SK-N-DZ (cell line): ENCODE data around the gene PAN2.
"Not testable (repeated sequence)": the region's sequence is repeated elsewhere in the genome, so short reads cannot be mapped to it uniquely, and the experiment has no call there.

Source experiments
- DNase-seq: peaks from one replicate; pipeline ENCODE4 v3.0.0-alpha.2; 2015; ENCODE audit warnings: low spot score

PAN2 gene

DNA sequence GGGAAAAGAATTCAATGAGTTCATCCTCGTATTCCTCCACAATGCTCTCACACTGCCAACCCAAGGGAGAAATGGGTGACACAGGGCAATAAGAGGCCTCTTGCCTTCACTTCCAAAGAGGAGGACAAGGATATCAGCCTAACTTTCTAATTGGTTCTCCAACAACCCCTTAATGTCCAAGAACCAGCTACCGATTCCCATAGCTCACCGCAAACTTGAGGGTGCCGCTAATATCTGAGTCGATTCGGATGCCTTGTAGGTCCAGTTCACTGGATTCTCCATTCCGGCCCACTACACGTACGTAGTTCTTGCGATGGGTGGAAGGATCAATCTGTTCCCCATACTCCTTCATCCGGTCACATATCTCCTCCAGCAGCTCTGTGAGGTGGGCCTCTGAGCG is 22.8 kb downstream of the PAN2 start:
- no peak for DNase-seq

DNA sequence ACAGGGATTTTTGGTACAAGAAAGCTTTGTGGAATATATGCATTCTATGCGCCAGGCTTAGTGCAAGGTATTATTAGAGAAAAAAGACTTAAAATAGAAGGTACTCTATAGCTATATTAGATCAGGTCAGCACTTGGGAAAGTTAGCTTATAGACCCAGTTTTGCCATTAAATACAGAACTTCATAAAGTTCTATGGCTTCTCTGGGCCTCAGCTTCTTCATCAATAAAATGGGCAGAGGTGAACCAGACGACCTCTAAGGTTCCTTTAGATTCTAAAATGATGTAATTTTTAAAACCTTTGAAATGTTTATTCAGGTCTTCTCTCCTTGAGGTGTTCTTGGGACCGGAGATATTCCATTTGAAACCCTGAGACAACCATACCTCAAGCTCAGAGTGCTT is 25.1 kb downstream of the PAN2 start:
- no peak for DNase-seq

DNA sequence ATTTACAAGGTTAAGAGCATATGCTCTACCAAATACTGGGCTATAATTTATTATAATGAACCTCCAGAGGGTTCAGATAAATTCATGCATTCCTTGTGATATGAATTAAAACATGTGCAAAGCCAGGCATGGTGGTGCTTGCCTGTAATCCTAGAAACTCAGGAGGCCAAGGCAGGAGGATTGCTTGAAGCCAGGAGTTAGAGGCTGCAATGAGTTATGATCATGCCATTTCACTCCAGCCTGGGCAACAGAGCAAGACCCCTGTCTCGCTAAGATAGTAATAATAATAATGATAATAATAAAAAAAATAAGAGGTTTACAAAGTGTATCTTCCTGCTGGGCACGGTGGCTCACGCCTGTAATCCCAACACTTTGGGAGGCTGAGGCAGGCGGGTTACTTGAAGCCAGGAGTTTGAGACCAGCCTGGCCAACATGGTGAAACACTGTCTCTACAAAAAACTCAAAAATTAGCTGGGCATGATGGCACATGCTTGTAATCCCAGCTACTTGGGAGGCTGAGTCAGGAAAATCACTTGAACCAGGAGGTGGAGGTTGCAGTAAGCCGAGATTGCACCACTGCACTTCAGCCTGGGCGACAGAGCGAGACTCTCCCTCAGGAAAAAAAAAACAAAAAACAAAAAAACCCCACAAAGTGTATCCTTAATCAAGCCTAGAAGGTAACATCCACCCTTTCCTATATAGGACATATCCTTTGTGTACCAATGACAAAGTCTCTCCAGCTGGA is 26.4 kb downstream of the PAN2 start:
- DNase-seq = no peak

DNA sequence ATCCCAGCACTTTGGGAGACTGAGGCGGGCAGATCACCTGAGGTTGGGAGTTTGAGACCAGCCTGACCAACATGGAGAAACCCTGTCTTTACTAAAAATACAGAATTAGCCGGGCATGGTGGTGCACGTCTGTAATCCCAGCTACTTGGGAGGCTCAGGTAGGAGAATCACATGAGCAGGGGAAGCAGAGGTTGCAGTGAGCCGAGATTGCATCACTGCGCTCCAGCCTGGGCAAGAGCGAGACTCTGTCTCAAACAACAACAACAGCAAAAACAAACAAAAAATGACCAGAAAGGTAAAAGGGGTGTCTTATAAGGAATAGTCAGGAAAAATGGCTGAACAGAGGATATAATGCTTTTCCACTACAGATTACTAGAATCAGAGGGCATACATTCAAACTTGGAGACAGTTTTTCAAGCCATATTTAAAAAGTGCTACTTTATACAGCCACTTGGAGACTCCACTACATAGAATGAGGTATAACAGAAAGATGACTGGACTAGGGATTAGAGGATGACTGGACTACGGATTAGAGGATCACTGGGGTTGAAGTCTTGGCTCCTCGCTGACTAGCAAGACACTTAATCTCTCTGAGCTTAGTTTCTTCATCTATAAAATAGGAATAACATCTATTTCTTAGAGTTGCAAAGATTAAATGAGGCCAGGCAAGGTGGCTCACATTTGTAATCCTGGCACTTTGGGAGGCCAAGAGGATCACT is 28.8 kb downstream of the PAN2 start:
- DNase-seq = no peak

DNA sequence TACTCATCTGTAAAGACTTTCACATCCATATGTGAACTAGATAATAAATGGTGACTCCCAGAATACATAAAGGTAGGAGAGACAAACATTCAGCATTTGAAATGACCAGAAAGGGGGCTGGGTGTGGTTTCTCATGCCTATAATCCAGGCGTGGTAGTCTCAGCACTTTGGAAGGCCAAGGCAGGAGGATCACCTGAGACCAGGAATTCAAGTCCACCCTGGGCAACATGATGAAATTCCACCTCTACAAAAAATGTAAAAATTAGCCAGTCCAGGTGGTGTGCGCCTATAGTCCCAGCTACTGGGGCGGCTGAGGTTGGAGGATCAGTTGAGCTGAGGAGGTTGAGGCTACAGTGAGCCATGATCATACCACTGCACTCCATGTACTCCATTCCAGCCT is 29.5 kb downstream of the PAN2 start:
- no peak for DNase-seq

DNA sequence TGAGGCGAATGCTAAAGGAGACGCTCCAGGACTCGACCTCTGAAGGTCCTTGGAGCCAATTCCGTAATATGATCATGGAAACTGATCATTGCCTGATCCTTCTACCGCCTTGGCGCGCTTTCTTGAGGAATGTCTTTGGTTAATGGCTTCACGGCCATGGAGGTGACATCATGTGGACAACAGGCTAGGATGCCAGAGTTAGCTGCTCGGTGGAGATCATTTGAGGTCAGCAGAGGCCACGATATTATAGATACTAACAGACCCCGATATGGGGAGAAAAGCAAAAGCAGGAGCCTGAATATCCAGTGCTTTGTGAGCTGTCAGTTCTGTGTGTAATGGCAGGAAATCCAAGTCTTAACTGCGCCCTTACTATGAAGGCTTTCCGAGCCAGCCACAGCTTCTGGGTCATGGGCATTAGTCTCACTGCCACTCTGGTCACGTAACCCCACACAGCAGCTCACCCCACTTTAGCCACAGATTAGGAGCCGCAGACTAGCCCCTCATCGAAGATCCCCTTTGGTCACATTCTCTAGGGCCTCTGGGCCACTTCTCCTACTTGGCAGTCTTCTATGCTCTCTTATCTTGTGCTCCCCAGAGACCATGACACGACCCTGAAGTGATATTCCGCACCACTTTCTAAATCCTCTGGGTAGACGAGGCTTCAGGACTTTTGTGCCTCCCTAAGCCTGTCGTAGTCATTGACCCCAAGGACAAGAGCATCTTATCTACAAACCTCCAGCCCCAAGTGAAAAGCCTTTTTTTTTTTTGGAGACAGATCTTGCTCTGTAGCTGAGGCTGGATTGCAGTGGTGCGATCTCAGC is 32.9 kb downstream of the PAN2 start:
- no peak for DNase-seq

DNA sequence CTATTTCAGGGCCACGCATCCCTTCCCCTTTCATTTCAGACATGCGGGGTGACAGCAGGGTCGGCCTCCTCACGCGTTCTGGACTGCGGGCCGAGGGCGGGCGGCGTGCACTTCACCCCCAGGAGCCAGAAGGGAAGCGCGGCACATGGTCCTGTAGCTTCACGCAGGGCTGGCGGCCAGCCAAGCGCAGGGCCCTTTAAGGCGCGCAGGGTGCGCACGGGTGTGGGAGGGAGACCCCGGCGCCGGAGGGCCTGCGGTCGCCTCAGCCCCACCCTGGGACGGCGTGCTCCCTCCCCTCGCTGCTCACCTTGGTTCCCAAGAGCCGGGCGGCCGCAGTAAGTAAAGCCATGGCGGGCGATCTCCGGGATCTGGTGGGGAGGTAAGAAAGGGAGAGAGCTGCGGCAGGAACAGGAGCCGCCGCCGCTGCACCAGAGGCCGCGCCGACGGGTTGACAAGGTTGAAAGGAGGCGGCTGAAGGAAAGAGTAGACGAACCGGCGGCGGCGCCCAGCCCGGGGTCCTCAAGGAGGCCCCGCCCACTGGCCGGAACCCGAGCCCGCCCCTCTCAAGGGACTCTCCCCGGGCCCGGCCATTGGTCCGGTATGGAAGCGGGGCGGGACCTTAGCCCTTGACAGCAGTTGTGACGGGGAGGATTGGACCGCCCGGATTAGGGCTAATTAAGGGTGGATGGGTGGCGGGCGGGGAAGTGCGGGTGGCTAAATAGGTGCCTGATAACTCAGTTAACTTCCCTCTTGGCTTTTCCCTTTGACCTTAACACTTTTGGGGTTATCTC is 33.8 kb downstream of the PAN2 start, which contains the start of gene CS:
TSS of gene CS (minus strand) at position 478 of the 791 bp plus-strand sequence. CDS start at position 349, 129 bp downstream.
- DNase-seq = peak; percentile 99

DNA sequence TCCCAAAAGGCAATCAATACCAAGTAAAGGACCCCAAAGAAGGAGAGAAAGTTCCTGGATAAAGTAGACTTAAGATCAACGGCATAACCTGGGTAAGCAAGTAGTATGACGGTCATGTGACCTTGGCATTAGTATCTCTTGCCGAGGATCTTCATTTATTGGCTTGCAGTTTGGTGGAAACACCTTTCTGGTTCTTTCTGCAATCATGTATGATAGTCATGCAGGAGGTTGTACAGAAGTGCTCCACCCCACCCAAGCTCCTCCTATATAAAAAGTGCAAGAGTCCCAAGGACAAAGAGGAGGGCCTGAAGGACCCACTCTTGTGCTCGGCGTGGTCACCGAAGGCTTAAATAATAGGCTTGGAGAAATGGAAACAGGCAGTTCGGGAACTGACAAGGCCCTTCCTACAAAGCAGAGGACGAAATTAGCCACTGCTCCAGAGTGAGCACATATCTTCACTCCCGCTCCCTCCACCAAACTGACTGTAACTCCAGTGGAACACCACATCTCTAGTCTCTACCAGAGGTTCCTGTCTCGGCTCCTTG is 34.4 kb downstream of the PAN2 start:
- DNase-seq = no peak

DNA sequence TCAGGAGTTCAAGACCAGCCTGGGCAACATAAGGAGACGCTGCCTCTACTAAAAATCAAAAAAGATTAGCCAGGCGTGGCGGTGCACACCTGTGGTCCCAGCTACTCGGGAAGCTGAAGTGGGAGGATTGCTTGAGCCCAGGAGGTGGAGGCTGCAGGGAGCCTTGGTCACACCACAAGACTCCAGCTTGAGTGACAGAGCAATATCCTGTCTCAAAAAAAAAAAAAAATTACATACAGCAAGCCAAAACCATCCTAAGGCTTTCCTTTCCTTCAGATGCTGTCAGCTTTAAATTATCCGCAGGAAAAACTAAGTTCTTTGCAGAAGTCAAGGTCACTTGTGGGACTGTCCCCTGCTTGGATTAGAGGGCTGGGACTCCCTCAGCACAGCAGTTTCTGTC is 35.0 kb downstream of the PAN2 start:
- DNase-seq = no peak

DNA sequence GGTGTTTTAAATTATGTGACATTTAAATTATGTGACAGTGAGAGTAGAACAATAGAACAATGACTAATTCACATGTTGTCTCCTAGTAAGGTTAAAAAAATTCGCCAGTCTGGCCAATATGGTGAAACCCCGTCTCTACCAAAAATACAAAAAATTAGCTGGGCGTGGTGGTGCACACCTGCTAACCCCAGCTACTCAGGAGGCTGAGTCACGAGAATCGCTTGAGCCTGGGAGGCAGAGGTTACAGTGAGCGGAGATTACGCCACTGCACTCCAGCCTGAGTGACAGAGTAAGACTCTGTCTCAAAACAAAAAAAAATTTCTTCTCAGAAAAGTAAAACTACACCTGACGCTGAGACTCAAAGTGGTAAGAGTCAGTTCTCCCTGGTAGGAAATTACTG is 36.4 kb downstream of the PAN2 start:
- DNase-seq = no peak

DNA sequence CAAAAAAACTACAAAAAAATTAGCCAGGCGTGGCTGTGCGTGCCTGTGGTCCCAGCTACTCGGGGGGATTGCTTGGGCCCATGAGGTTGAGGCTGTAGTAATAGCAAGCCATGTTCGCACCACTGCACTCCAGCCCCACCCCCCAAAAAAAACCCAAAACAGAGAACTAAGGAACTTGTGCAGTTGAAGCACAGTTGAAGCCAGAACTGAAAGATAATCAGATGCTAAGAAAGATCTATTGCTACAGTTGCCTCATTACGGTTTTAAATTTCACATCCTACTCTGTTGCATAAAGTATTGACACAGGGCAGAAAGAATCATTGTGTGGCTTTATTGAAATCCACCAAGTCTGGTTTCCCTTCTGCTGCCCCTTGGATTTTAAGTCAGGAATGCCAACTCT is 37.5 kb downstream of the PAN2 start:
- DNase-seq = no peak

DNA sequence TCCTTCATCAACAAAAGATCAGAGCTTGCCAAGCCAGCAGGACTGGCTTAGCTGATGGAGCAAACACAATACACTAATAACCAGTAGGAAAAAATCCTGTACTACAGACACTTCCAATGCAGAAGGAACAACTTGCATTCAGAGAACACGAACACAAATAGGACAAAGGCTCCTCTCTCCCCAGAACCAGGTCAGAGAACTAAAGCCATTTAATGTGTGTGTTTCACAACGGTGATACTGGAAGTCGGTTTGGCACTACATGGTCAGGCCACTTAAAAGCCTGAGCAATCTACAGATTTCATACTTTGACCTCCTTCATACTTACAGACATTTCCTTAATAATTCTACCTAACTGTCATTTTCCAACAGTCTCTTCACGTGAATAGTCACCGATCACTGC is 40.0 kb downstream of the PAN2 start:
- no peak for DNase-seq

DNA sequence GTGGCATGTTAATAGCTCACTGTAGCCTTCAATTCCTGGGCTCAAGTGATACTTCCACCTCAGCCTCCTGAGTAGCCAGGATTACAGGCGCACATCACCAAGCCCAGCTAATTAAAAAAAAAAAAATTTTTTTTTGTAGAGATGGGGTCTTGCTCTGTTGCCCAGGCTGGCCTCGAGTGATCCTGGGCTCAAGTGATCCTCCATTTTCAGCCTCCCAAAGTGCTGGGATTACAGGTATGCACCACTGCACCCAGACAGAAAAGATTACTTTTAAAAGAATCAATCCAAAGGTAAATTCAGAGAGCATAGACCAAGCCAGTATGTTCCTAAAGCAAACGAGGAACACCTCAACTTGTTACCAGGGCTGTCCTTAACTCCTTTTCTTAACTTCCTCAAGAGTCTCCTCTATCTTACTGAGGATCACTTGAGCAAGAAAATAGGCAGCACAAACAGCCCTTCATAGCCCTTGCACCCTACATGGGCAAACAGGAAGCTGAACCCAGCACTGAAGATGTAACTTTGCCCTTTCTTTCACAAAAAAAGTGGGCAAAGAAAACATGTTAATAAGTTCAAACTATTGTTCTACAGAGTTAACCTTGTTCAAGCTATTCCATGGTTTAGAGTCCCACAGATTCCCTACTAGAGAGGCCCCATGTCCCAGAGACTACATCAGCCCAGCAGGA is 45.0 kb downstream of the PAN2 start:
- DNase-seq = no peak

DNA sequence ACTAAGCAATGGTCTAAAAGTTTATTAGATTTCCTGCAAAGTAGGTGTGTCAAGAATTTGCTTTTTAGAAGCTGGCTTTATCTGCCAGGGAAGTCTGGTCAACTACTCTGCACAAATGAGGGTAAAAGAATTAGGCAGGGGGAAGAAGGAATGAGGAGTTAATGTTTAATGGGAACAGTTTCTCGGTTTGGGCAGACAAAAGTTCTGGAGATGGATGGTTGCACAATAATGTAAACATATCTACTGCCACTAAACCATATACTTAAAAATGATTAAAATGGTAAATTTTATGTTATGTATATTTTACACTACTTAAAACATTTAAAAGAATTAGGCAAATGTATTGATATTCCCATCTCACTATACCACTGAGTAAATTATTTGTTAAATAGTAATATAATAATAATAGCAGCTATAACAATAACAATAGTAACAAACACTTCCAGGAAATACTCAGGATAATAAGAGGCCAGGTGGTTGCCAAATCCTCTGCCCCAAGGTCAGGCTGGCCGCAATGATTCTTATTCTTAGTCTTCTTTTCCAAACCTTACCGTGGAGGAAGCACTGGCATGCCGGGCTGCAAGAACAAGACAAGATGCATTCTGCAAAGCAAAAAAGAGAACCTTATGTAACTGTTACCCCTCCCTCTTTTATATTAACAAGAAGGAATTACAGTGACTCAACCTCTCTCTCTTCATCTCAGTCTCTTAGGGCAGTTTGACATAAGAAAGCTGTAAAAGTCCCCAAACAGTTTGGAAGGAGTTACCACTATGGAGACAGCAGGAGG is 47.6 kb downstream of the PAN2 start:
- DNase-seq = no peak

DNA sequence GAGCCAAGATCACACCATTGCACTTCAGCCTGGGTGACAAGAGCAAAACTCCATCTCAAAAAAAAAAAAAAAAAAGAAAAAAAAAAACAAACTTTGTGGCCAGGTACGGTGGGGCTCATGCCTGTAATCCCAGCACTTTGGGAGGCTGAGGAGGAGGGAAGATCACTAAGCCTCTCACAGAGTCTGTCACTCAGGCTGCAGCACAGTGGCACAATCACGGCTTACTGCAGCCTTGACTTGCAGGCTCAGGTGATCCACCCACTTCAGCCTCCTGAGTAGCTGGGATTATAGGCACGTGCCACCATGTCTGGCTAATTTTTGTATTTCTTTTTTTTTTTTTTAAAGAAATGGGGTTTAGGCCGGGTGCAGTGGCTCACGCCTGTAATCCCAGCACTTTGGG is 49.5 kb downstream of the PAN2 start:
- not testable (repeated sequence) for DNase-seq

DNA sequence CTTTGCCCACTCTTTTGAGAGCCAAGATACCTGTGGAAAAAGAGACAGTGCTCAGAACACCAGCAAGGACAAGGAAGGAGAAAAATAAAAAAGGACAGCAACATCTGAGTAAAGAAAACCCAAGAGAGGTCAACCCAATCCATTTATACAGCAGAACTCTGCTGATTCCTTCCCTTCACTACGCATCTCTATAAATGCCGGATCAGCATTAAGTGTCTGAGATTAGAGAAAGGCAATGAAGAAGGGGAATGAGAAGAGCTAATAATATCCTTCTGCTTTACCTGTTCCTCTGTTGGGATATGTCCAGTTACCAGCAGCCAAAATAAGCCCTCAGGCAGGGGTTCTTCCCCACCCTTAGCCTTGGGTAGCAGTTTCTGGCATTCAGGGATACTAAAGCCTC is 51.2 kb downstream of the PAN2 start:
- DNase-seq = no peak

DNA sequence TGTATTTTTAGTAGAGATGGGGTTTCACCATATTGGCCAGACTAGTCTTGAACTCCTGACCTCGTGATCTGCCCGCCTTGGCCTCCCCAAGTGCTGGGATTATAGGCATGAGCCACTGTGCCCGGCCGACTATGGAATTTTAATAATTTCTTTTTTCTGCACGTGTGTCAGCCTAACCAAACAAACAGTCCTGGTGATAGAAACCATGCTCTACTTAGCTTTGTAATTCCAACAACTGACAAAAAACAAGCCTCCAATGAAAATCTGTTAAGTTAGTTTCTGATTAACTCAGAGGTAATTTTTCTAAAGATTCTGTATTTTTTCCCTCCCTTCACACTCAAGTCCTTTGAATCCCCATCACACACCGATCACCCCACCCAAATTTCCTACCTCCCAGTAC is 51.8 kb downstream of the PAN2 start:
- DNase-seq = no peak

DNA sequence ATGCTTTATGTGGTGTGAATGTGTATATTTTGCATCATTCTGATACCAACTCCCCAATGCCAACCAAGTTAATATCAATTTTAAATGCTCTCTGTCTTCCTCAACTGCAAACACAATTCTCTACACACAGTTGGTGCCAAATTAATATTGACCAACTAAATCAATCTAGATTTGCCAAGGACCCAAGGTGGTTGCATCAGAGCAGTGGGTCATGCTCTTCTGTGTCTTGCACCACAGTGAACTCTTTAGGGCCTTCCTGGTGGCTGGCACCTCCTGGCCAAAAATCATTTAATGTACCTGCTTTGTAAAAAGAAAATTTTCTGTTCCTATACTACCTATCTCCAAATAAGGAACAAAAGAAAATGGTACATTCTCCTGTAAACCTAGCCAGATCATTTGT is 53.0 kb downstream of the PAN2 start:
- DNase-seq = no peak

DNA sequence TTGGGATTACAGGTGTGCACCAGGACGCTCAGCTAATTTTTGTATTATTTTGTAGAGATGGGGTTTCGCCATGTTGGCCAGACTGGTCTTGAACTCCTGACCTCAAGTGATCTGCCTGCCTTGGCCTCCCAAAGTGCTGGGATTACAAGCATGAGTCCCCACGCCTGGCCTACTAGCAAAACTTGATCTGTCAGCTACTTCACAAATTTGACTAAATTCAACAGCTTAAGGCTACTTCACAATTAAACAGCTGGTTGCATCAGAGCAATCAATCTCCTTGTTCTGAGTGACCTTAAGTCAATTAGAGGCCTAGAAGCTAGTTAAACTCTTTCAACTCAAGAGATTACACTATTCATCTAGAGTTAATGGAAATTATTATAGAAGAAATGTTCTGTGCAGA is 54.9 kb downstream of the PAN2 start:
- no peak for DNase-seq

DNA sequence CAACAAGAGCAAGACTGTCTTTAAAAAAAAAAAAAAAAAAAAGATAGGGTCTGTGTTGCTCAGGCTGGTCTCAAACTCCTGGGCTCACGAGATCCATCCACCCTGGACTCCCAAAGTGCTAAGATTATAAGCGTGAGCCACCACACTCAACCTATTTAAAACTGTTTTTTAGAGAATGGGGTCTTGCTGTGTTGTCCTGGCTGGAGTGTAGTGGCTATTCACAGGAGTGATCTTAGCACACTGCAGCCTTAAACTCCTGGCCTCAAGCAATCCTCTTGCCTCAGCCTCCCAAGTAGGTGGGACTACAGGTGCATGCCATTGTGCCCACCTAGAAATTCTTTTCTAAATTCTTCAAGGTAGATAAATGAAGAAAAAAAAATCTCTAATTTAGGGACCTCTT is 59.5 kb downstream of the PAN2 start:
- DNase-seq = no peak
